ENCODE results near the gene SLCO6A1.
"Not testable (repeated sequence)": the region's sequence is repeated elsewhere in the genome, so short reads cannot be mapped to it uniquely, and the experiment has no call there.

Gene SLCO6A1

GRCh38 chr5:102498271-102499034 lies at the start of gene SLCO6A1:
Gene SLCO6A1 (minus strand): TSS chr5:102499001. CDS start chr5:102498844, 157 bp downstream.
- no peak for DNase-seq

- DNase-seq, result no peak
Measured at GRCh38 chr5:102547141-102548035, 48.6 kb upstream of the SLCO6A1 start.

- DNase-seq, result peak; percentile 2
Measured at GRCh38 chr5:102545175-102545574, 46.4 kb upstream of the SLCO6A1 start.

- no peak for DNase-seq
Measured at GRCh38 chr5:102542057-102542456, 43.3 kb upstream of the SLCO6A1 start.

GRCh38 chr5:102539996-102540728 lies 41.4 kb upstream of the SLCO6A1 start:
- no peak for DNase-seq

GRCh38 chr5:102539562-102539961 lies 40.8 kb upstream of the SLCO6A1 start:
- no peak for DNase-seq

GRCh38 chr5:102537011-102537410 lies 38.2 kb upstream of the SLCO6A1 start:
- no peak for DNase-seq

GRCh38 chr5:102536323-102536928 lies 37.6 kb upstream of the SLCO6A1 start:
- no peak for DNase-seq

GRCh38 chr5:102532123-102532522 lies 33.3 kb upstream of the SLCO6A1 start:
- DNase-seq, result no peak

GRCh38 chr5:102531506-102531905 lies 32.7 kb upstream of the SLCO6A1 start:
- no peak for DNase-seq

- DNase-seq, result no peak
Measured at GRCh38 chr5:102529447-102529846, 30.6 kb upstream of the SLCO6A1 start.

GRCh38 chr5:102529031-102529430 lies 30.2 kb upstream of the SLCO6A1 start:
- DNase-seq, result no peak

- no peak for DNase-seq
Measured at GRCh38 chr5:102528600-102528999, 29.8 kb upstream of the SLCO6A1 start.

- DNase-seq, result no peak
Measured at GRCh38 chr5:102527547-102527946, 28.7 kb upstream of the SLCO6A1 start.

GRCh38 chr5:102523541-102524175 lies 24.9 kb upstream of the SLCO6A1 start:
- no peak for DNase-seq

- DNase-seq, result no peak
Measured at GRCh38 chr5:102511666-102512065, 12.9 kb upstream of the SLCO6A1 start.

GRCh38 chr5:102491261-102491914 lies 7.4 kb downstream of the SLCO6A1 start:
- DNase-seq, result not testable (repeated sequence)

- no peak for DNase-seq
Measured at GRCh38 chr5:102483736-102484135, 15.1 kb downstream of the SLCO6A1 start.

GRCh38 chr5:102481054-102481715 lies 17.6 kb downstream of the SLCO6A1 start:
- DNase-seq, result no peak

- DNase-seq, result no peak
Measured at GRCh38 chr5:102453716-102454115, 45.1 kb downstream of the SLCO6A1 start.

GRCh38 chr5:102451082-102451481 lies 47.7 kb downstream of the SLCO6A1 start:
- DNase-seq, result no peak
